Measurements from ENCODE around the gene BHLHE40.

The BHLHE40 gene

DNA sequence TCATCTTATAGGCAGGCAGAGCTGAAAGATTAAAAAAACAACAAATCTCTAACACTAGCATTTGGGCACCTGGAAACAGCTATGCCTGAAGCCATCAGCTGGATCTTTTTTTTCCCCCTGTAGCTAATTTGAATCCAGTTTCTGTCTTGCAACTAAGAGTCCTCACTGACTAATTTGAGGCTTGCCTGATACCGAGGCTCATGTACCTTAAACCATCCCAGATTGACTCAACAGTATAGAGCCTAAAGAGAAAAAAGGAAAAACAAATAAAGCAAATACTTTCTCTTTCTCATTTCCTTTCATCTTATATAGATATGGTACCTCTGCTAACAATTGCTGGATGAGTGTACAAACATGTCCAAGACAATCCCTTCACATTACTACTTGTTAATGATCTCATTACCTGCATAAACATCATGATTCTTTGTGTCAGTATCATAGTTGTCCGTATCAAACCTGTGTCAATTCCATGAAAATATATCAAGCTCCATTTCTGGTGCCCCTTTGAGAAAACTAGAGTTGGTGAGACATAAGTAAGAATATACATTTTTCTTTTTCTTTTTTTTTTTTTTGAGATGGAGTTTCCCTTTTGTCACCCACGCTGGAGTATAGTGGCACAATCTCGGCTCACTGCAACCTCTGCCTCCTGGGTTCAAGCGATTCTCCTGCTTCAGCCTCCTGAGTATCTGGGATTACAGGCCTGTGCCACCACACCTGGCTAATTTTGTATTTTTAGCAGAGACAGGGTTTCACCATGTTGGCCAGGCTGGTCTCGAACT lies 43.1 kb downstream of the BHLHE40 start:
- DNase-seq, result no peak

DNA sequence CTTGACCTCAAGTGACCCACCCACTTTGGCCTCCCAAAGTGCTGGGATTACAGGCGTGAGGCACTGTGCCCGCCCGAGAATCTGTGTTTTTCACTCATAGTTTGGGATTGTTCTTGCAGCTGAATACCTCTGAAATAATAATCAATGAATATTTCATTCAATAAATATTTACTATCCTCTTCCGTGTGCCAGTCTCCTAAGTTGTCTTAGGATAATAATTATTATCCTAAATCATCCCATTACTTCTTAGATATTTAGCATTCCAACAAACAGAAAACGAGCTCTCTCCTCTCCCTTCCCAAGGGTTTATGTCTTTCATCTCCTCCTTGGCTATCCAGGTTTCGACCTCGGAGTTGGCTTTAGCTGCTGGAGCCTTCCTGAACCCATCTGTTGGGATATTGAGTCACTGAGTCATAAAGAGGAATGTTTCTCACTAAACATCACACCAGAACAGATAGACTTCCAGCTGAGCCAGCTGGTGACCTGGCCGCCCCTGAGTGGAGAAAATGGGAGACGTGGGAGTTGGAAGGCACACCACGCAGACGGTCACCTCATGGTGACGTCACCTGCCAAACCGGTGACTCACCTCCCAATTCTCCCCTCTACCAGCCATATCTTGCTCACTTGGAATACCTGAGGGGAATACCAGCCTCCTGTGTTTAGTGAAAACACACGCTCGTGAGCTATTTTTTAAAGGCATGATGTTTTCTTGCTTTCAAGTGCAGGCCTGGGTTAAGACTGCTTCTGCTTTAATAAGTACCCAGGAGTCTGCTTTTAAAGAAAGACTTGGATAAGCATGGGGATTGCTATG lies 43.9 kb downstream of the BHLHE40 start:
- no peak for DNase-seq

DNA sequence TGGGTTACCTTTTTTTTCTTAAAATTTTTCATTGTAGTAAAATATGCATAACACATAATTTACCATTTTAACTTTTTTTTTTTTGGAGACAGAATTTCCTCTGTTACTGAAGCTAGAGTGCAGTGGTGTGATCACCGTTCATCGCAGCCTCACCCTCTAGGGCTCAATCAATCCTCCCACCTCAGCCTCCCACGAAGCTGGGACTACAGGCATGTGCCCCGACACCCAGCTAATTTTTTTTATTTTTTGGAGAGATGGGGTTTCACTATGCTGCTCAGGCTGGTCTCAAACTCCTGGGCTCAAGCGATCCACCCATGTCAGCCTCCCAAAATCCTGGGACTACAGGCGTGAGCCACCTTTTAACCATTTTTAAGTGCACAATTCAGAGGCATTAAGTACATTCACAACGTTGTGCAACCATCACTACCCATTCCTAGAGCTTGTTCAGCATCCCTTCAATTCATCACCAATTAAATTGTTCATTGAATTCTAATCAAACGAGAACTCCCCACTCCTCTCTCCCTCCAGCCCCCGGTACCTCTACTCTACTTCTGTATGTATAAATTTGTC lies 44.6 kb downstream of the BHLHE40 start:
- DNase-seq, result no peak

DNA sequence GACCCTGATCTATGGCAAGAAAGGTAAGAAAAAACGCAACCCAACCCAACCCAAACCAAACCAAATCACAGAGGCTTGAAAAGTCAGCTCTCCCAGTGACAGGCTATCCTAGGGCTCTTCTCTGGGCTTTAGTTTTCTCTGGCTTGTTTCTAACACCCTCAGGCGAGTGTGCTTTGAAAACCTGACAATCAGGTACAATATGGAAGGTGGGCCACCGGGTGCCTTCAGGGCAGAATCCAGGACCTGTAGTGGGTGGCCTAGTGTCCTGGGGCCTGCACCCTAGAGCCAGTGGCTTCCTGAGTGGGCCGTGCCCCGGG lies 46.8 kb downstream of the BHLHE40 start:
- DNase-seq, result no peak

DNA sequence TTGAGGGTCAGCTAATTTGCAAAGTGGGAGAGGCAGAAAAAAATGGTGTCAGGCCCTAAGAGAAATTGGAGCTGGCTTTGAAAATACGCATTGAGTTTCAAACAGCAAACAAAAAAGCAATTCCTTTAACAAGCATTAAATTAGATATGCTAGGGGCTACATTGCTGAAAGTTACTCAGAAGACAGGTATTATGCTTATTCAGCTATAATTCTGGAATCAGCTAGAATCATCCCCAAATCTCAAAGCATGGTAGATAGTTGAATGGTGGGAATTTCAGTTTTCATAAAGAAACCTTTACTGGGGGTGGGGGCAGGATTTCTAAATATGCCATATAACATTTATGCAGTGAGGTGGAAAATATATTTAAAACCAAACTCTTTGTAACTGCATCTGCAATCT lies 50.5 kb downstream of the BHLHE40 start:
- no peak for DNase-seq

DNA sequence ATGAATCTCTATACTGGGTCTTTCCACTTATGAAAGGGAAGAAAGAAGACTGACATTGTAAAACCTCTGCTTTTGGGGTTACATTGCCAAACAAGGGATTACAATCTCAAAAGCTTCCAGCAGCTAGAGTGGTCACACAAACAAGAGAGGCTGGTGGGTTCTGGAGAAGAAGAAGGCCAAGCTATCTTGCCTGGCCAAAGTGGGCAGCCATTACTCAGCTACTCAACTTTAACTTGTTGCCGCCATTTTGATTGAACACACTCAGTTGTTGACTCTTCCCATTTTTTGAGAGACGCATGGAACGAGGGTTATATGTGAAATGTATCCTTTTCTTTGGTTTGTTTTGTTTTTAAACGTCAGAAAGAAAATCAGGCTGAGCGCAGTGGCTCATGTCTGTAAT lies 50.9 kb downstream of the BHLHE40 start:
- no peak for DNase-seq

DNA sequence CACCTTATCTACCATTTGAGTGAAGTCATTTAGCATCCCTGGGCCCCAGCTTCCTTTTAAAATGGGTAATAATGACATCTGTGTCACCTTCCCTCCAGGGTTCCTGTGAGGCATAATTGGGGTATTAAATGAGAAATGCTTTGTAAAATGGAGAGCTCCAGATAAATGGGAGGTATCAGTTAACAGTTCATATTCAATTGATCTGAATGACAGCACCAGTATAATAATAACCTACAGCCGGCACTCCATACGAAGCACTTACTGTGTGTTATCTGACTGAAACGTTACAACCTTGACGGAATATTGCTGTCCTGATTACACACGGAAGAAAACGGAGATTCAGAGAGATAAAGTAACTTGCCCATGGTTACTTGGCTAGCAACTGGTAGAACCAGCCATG lies 53.6 kb downstream of the BHLHE40 start:
- DNase-seq, result no peak
